ENCODE results near the gene MCU.

Gene MCU

GRCh38 chr10:72742092-72742491 is 50.1 kb downstream of the MCU start:
- TF ChIP-seq POLR2AphosphoS5 (IDR thresholded peaks at IDR 0.05; ENCODE audit: low read depth, low read length) (no peak), REST (IDR thresholded peaks at IDR 0.05; ENCODE audit: insufficient read depth in 1 of 2, low read depth in 2 of 2, low read length in 2 of 2) (no peak), FOXP2 (optimal IDR thresholded peaks at IDR 0.05; ENCODE audit: borderline replicate concordance, extremely low read depth, extremely low read length, insufficient read depth) (no peak), SIN3A (IDR thresholded peaks at IDR 0.05; ENCODE audit: borderline replicate concordance, insufficient read depth, low read length) (no peak), TAF1 (IDR thresholded peaks at IDR 0.05; ENCODE audit: borderline replicate concordance, insufficient read depth, low read length) (no peak)

- TF ChIP-seq SIN3A (IDR thresholded peaks at IDR 0.05; ENCODE audit: borderline replicate concordance, insufficient read depth, low read length) (no peak), TAF1 (IDR thresholded peaks at IDR 0.05; ENCODE audit: borderline replicate concordance, insufficient read depth, low read length) (no peak), REST (IDR thresholded peaks at IDR 0.05; ENCODE audit: insufficient read depth in 1 of 2, low read depth in 2 of 2, low read length in 2 of 2) (no peak), FOXP2 (optimal IDR thresholded peaks at IDR 0.05; ENCODE audit: borderline replicate concordance, extremely low read depth, extremely low read length, insufficient read depth) (no peak), POLR2AphosphoS5 (IDR thresholded peaks at IDR 0.05; ENCODE audit: low read depth, low read length) (no peak)
Observed at GRCh38 chr10:72742797-72743196, 50.9 kb downstream of the MCU start.

- no peak for TF ChIP-seq FOXP2 (optimal IDR thresholded peaks at IDR 0.05; ENCODE audit: borderline replicate concordance, extremely low read depth, extremely low read length, insufficient read depth)
- TF ChIP-seq TAF1 (IDR thresholded peaks at IDR 0.05; ENCODE audit: borderline replicate concordance, insufficient read depth, low read length), result no peak
- TF ChIP-seq POLR2AphosphoS5 (IDR thresholded peaks at IDR 0.05; ENCODE audit: low read depth, low read length), result no peak
- no peak for TF ChIP-seq SIN3A (IDR thresholded peaks at IDR 0.05; ENCODE audit: borderline replicate concordance, insufficient read depth, low read length)
- TF ChIP-seq REST (IDR thresholded peaks at IDR 0.05; ENCODE audit: insufficient read depth in 1 of 2, low read depth in 2 of 2, low read length in 2 of 2), result no peak
Observed at GRCh38 chr10:72744566-72744965, 52.6 kb downstream of the MCU start.

GRCh38 chr10:72746426-72747363 is 54.8 kb downstream of the MCU start:
- TF ChIP-seq FOXP2 (optimal IDR thresholded peaks at IDR 0.05; ENCODE audit: borderline replicate concordance, extremely low read depth, extremely low read length, insufficient read depth) (no peak), TAF1 (IDR thresholded peaks at IDR 0.05; ENCODE audit: borderline replicate concordance, insufficient read depth, low read length) (no peak), REST (IDR thresholded peaks at IDR 0.05; ENCODE audit: insufficient read depth in 1 of 2, low read depth in 2 of 2, low read length in 2 of 2) (no peak), POLR2AphosphoS5 (IDR thresholded peaks at IDR 0.05; ENCODE audit: low read depth, low read length) (no peak), SIN3A (IDR thresholded peaks at IDR 0.05; ENCODE audit: borderline replicate concordance, insufficient read depth, low read length) (no peak)

Measured in PFSK-1 (cell line).